Panc1 (cell line): ENCODE results near the gene CNTN1. TPM values are rescaled to one million over a fixed set of nuclear protein-coding genes. Genes with fewer than 3 reads are reported as not detected.

Source experiments
- ATAC-seq: fragments of 200-7000 bp; cut with Tn5 transposase; 2 replicates; pipeline ENCODE4 v1.9.1; 2020; ENCODE audit warnings: mild to moderate bottlenecking, moderate library complexity
- BruUV-seq: library from RNA; stranded (reverse); fragments of 400-500 nt; replicated peaks from 2 replicates; lab custom pipeline; 2021; lab: Mats Ljungman, UMichigan
- CTCF ChIA-PET: fragments of 300-600 bp; sonication (Branson Sonifier 250); formaldehyde crosslinking; loops from one replicate; lab custom pipeline; 2022; ENCODE audit warnings: antibody characterized with exemption; lab: Charles Lee
- POLR2A ChIA-PET: fragments of 300-600 bp; sonication (Branson Sonifier 250); formaldehyde crosslinking; loops from one replicate; lab custom pipeline; 2022; ENCODE audit warnings: antibody characterized with exemption; lab: Charles Lee
- DNase-seq: peaks from one replicate; pipeline ENCODE4 v3.0.0-alpha.2; 2010; ENCODE audit warnings: low read depth, low spot score
- H3K27ac ChIP-seq: 2 replicates; pipeline ENCODE4 v1.5.1; 2011; ENCODE audit warnings: mild to moderate bottlenecking, low read length, inconsistent platforms
- H3K27me3 ChIP-seq: fragments of 200-500 bp; sonication (Bioruptor generic); 2 replicates; pipeline ENCODE4 v1.6.0; 2014; ENCODE audit warnings: low read length, inconsistent platforms; ENCODE audit not compliant: control insufficient read depth, insufficient read depth
- H3K36me3 ChIP-seq: fragments of 200-500 bp; sonication (Bioruptor generic); 2 replicates; pipeline ENCODE4 v1.5.1; 2014; ENCODE audit warnings: inconsistent platforms, mild to moderate bottlenecking, low read length, moderate library complexity; ENCODE audit not compliant: control insufficient read depth, insufficient read depth
- H3K4me1 ChIP-seq: 2 replicates; pipeline ENCODE4 v1.5.1; 2011; ENCODE audit warnings: inconsistent platforms, mild to moderate bottlenecking, low read length, moderate library complexity; ENCODE audit not compliant: control insufficient read depth, insufficient read depth
- H3K4me3 ChIP-seq, 2 experiments: 2 replicates each; pipeline ENCODE4 v1.5.1; 2011 to 2012; ENCODE audit warnings: low read depth in 2 of 2, low read length in 2 of 2, mild to moderate bottlenecking in 2 of 2, inconsistent platforms in 1 of 2, moderate library complexity in 1 of 2
- H3K9me3 ChIP-seq: fragments of 200-500 bp; sonication (Bioruptor generic); 2 replicates; pipeline ENCODE4 v1.5.1; 2014; ENCODE audit warnings: low read depth, mild to moderate bottlenecking, inconsistent platforms, low read length, moderate library complexity; ENCODE audit not compliant: control insufficient read depth, insufficient read depth
- POLR2AphosphoS5 ChIP-seq: IDR thresholded peaks from 2 replicates; pipeline ENCODE4 v1.6.1; 2012; ENCODE audit warnings: mild to moderate bottlenecking, low read depth, low read length, moderate library complexity
- SIN3A ChIP-seq: IDR thresholded peaks from 2 replicates; pipeline ENCODE4 v1.6.1; 2012; ENCODE audit warnings: low read depth, mild to moderate bottlenecking, low read length, moderate library complexity, borderline replicate concordance; ENCODE audit not compliant: insufficient read depth
- TCF7L2 ChIP-seq: IDR thresholded peaks from 2 replicates; pipeline ENCODE4 v1.6.1; 2011; ENCODE audit warnings: mild to moderate bottlenecking, low read depth, low read length, inconsistent platforms
- in situ Hi-C: cut with HindIII; loops from 2 replicates; pipeline ENCODE4 v1.10.0; 2016; ENCODE audit warnings: low sequenced_read_pairs, low pct_unique_long_range_greater_than_20kb
- intact Hi-C: fragments of 100-400 bp; cut with micrococcal nuclease; formaldehyde crosslinking; loops from one replicate; pipeline ENCODE4 v1.10.0; 2022; ENCODE audit not compliant: unreplicated experiment
- total RNA-seq: library from RNA; stranded (reverse); gene quantifications from one replicate; pipeline ENCODE4 v1.2.1, GENCODE V29; 2021; ENCODE audit not compliant: unreplicated experiment
- TF ChIP-seq, protein P1 (sequence below): fragments of 450-650 bp; IDR thresholded peaks from 2 replicates; pipeline ENCODE4 v1.5.1; 2017; ENCODE audit warnings: mild to moderate bottlenecking
- TF ChIP-seq, protein P2 (sequence below), 2 experiments: IDR thresholded peaks; 2 replicates each; pipeline ENCODE4 v1.6.1; 2011 to 2012; ENCODE audit warnings: low read depth in 2 of 2, control low read depth in 1 of 2, low read length in 1 of 2, mild to moderate bottlenecking in 1 of 2, moderate library complexity in 1 of 2; ENCODE audit not compliant: insufficient read depth in 1 of 2

The CNTN1 gene
- total RNA-seq, 1 experiment from 2014 or later = not detected

- no peak for TF ChIP-seq TCF7L2
- no peak for TF ChIP-seq SIN3A
- TF ChIP-seq, protein P1, sequence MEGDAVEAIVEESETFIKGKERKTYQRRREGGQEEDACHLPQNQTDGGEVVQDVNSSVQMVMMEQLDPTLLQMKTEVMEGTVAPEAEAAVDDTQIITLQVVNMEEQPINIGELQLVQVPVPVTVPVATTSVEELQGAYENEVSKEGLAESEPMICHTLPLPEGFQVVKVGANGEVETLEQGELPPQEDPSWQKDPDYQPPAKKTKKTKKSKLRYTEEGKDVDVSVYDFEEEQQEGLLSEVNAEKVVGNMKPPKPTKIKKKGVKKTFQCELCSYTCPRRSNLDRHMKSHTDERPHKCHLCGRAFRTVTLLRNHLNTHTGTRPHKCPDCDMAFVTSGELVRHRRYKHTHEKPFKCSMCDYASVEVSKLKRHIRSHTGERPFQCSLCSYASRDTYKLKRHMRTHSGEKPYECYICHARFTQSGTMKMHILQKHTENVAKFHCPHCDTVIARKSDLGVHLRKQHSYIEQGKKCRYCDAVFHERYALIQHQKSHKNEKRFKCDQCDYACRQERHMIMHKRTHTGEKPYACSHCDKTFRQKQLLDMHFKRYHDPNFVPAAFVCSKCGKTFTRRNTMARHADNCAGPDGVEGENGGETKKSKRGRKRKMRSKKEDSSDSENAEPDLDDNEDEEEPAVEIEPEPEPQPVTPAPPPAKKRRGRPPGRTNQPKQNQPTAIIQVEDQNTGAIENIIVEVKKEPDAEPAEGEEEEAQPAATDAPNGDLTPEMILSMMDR = no peak
- TF ChIP-seq POLR2AphosphoS5 = no peak
- TF ChIP-seq, protein P2, sequence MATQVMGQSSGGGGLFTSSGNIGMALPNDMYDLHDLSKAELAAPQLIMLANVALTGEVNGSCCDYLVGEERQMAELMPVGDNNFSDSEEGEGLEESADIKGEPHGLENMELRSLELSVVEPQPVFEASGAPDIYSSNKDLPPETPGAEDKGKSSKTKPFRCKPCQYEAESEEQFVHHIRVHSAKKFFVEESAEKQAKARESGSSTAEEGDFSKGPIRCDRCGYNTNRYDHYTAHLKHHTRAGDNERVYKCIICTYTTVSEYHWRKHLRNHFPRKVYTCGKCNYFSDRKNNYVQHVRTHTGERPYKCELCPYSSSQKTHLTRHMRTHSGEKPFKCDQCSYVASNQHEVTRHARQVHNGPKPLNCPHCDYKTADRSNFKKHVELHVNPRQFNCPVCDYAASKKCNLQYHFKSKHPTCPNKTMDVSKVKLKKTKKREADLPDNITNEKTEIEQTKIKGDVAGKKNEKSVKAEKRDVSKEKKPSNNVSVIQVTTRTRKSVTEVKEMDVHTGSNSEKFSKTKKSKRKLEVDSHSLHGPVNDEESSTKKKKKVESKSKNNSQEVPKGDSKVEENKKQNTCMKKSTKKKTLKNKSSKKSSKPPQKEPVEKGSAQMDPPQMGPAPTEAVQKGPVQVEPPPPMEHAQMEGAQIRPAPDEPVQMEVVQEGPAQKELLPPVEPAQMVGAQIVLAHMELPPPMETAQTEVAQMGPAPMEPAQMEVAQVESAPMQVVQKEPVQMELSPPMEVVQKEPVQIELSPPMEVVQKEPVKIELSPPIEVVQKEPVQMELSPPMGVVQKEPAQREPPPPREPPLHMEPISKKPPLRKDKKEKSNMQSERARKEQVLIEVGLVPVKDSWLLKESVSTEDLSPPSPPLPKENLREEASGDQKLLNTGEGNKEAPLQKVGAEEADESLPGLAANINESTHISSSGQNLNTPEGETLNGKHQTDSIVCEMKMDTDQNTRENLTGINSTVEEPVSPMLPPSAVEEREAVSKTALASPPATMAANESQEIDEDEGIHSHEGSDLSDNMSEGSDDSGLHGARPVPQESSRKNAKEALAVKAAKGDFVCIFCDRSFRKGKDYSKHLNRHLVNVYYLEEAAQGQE (IDR thresholded peaks at IDR 0.05; ENCODE audit: insufficient read depth in 1 of 2, low read depth in 2 of 2, low read length in 1 of 2) = no peak
- in situ Hi-C loops = no loop called here
- intact Hi-C loops = no loop called here
- H3K4me3 ChIP-seq = no peak overlapping the region
- no TSS peak for BruUV-seq
- POLR2A ChIA-PET = no interaction called here
- CTCF ChIA-PET = no interaction called here
- H3K36me3 ChIP-seq = no peaks in the 10 kb centered on the region
- no peaks in the 10 kb centered on the region for H3K27me3 ChIP-seq
- ATAC-seq = no peak
- no peak overlapping the region for H3K27ac ChIP-seq
- no peak for DNase-seq
- no peaks in the 10 kb centered on the region for H3K9me3 ChIP-seq
- H3K4me1 ChIP-seq = no peaks in the 10 kb centered on the region
These were observed 250.1 kb downstream of the CNTN1 start for GRCh38 chr12:40942326-40942725.

DNA sequence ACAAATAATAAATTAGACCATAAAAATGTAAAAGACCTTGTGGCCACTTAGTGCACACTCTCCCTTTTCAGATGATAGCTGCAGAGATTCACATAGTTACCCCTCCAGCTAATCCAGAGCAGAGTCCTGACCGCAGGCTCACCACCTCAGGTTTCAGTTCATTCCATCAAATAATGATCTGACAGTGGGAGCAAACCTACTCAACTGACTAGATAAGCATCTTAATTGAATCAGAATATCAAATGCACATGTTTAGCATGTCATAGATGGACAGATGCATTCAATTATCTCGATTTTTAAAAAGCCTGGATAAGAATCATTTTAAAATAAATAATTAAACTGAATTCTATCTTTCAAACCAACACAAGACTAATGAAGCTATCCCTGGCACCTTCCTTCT is 253.5 kb downstream of the CNTN1 start:
- no peak overlapping the region for H3K27ac ChIP-seq
- ChIA-PET CTCF (no interaction called here), POLR2A (no interaction called here)
- H3K4me3 ChIP-seq = no peak overlapping the region
- H3K4me1 ChIP-seq = no peaks in the 10 kb centered on the region
- ATAC-seq (no peak), DNase-seq (no peak)
- TF ChIP-seq POLR2AphosphoS5 = no peak
- TF ChIP-seq, protein P1 = no peak
- no peak for TF ChIP-seq SIN3A
- no peak for TF ChIP-seq TCF7L2
- TF ChIP-seq, protein P2 (IDR thresholded peaks at IDR 0.05; ENCODE audit: insufficient read depth in 1 of 2, low read depth in 2 of 2, low read length in 1 of 2) = no peak
- no peaks in the 10 kb centered on the region for H3K27me3 ChIP-seq
- H3K36me3 ChIP-seq = no peaks in the 10 kb centered on the region
- in situ Hi-C loops (no loop called here), intact Hi-C loops (loop anchor here (5.0 kb wide), 1 partner anchor 317 kb away; no protein-coding TSS in a partner anchor)
- no TSS peak for BruUV-seq
- H3K9me3 ChIP-seq = no peaks in the 10 kb centered on the region
